KMS-11 (cell line): Measurements from ENCODE around the gene SAMHD1.

ENCODE experiments used
- H2AFZ ChIP-seq: fragments of 200-600 bp; sonication (generic); 2 replicates; pipeline ENCODE4 v1.6.1; 2016; ENCODE audit warnings: antibody characterized with exemption, mixed run types, low read depth
- H3K27ac ChIP-seq: fragments of 200-600 bp; sonication (generic); 2 replicates; pipeline ENCODE4 v1.6.1; 2016; ENCODE audit warnings: mild to moderate bottlenecking, mixed run types
- H3K27me3 ChIP-seq: fragments of 200-600 bp; sonication (generic); 2 replicates; pipeline ENCODE4 v1.6.1; 2017; ENCODE audit warnings: mild to moderate bottlenecking, low read depth, mixed run types, moderate library complexity; ENCODE audit not compliant: insufficient read depth
- H3K36me3 ChIP-seq: fragments of 200-600 bp; sonication (generic); 2 replicates; pipeline ENCODE4 v1.6.1; 2017; ENCODE audit warnings: mild to moderate bottlenecking, mixed run types; ENCODE audit not compliant: insufficient read depth
- H3K4me1 ChIP-seq: fragments of 200-600 bp; sonication (generic); 2 replicates; pipeline ENCODE4 v1.6.1; 2016; ENCODE audit warnings: mild to moderate bottlenecking, low read depth, mixed run types; ENCODE audit not compliant: poor library complexity, severe bottlenecking
- H3K4me2 ChIP-seq: fragments of 200-600 bp; sonication (generic); 2 replicates; pipeline ENCODE4 v1.7.0; 2016; ENCODE audit warnings: mild to moderate bottlenecking, mixed run types
- H3K4me3 ChIP-seq: fragments of 200-600 bp; sonication (generic); IDR thresholded peaks from 2 replicates; pipeline ENCODE4 v1.6.1; 2017; ENCODE audit warnings: low read depth, low read length, mixed read lengths; ENCODE audit not compliant: insufficient read depth
- H3K79me2 ChIP-seq: fragments of 200-600 bp; sonication (generic); 2 replicates; pipeline ENCODE4 v1.6.1; 2016; ENCODE audit warnings: low read depth, mixed run types; ENCODE audit not compliant: insufficient read depth
- H3K9ac ChIP-seq: fragments of 200-600 bp; sonication (generic); 2 replicates; pipeline ENCODE4 v1.6.1; 2016; ENCODE audit warnings: mild to moderate bottlenecking, mixed run types
- H4K20me1 ChIP-seq: fragments of 200-600 bp; sonication (generic); 2 replicates; pipeline ENCODE4 v1.6.1; 2016; ENCODE audit warnings: mild to moderate bottlenecking, mixed run types; ENCODE audit not compliant: insufficient read depth
- TF ChIP-seq, protein P1 (sequence below): fragments of 200-600 bp; sonication (generic); conservative IDR thresholded peaks from 2 replicates; pipeline ENCODE4 v1.6.1; 2017; ENCODE audit warnings: low read depth, mild to moderate bottlenecking, antibody characterized with exemption, low read length, moderate library complexity, mixed read lengths

SAMHD1 gene

DNA sequence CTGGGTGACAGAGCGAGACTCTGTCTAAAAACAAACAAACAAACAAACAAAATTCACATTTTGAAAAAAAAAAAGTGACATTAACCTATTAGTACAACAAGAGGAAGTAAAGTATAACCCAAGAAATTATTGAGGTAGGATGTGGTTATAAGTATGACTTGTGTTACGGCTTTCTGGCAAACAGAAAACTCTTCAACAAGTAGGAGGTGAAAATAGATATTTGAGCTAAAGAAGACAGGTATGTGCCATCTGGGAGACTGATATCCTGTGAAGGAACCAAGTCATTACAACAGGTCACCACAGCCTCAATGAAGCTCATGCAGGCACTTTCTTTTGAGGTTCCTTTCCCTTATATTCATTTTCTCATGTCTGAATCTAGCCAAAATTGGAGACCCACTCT, 46.8 kb downstream of the SAMHD1 start:
- Histone ChIP-seq H3K27me3 (no peaks in the 10 kb centered on the region), H3K4me2 (no peak overlapping the region), H4K20me1 (no peaks in the 10 kb centered on the region), H3K4me3 (no peak overlapping the region), H3K4me1 (no peaks in the 10 kb centered on the region), H2AFZ (no peak overlapping the region), H3K79me2 (no peaks in the 10 kb centered on the region), H3K9ac (no peak overlapping the region), H3K36me3 (no peaks in the 10 kb centered on the region), H3K27ac (no peak overlapping the region)
- TF ChIP-seq, protein P1, sequence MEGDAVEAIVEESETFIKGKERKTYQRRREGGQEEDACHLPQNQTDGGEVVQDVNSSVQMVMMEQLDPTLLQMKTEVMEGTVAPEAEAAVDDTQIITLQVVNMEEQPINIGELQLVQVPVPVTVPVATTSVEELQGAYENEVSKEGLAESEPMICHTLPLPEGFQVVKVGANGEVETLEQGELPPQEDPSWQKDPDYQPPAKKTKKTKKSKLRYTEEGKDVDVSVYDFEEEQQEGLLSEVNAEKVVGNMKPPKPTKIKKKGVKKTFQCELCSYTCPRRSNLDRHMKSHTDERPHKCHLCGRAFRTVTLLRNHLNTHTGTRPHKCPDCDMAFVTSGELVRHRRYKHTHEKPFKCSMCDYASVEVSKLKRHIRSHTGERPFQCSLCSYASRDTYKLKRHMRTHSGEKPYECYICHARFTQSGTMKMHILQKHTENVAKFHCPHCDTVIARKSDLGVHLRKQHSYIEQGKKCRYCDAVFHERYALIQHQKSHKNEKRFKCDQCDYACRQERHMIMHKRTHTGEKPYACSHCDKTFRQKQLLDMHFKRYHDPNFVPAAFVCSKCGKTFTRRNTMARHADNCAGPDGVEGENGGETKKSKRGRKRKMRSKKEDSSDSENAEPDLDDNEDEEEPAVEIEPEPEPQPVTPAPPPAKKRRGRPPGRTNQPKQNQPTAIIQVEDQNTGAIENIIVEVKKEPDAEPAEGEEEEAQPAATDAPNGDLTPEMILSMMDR, result no peak

DNA sequence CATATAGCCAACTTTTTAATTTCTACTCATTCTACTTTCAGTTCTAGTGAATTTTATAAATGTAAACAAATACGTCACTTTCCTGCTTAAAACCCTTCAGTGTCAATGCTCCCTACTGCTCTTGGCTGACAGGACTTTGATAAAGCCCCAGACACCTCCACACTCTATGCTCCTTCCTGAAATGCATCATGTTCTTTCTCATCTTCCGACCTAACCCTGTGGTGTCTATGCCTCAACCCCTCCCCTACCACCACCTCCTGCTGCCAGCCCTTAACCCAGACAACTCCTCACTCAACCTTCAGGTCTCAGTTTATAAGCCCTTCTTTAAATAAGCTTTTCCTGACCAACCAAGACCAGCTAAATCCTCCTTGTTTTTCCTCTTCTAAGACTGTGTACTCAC, 56.5 kb downstream of the SAMHD1 start:
- Histone ChIP-seq H3K36me3 (no peaks in the 10 kb centered on the region; the same call in 1 of the 2 replicates), H3K4me3 (no peak overlapping the region), H3K79me2 (no peaks in the 10 kb centered on the region), H3K9ac (no peak overlapping the region), H3K4me1 (no peaks in the 10 kb centered on the region), H3K27me3 (no peaks in the 10 kb centered on the region), H2AFZ (no peak overlapping the region), H3K4me2 (no peak overlapping the region), H3K27ac (no peak overlapping the region), H4K20me1 (no peaks in the 10 kb centered on the region)
- TF ChIP-seq, protein P1, result no peak

DNA sequence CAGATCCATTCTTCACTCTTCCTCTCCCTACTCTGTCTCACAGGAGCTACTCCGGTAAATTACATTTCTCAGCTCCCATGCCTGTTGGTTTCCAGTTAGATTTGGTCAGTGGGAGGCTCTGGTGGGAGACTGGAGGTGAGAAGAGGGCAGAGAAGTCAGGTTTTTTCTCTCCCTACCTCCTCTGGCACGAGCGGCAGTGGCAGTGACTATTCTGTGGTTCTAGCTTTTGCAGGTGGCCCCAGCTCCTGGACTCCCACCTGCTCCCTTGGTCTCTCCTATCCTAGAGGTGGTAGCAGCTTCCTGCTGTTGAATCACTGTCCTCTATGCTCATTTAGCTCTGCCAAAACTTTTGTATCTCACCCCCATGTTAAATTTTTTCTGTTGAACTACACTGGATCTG, 57.7 kb downstream of the SAMHD1 start:
- TF ChIP-seq, protein P1, result no peak
- H3K4me1 ChIP-seq, result no peaks in the 10 kb centered on the region
- H4K20me1 ChIP-seq, result no peaks in the 10 kb centered on the region
- H3K27ac ChIP-seq, result no peak overlapping the region
- no peak overlapping the region for H3K4me3 ChIP-seq
- no peaks in the 10 kb centered on the region for H3K27me3 ChIP-seq
- no peaks in the 10 kb centered on the region; the same call in 1 of the 2 replicates for H3K36me3 ChIP-seq
- no peaks in the 10 kb centered on the region for H3K79me2 ChIP-seq
- H3K4me2 ChIP-seq, result no peak overlapping the region
- H2AFZ ChIP-seq, result no peak overlapping the region
- H3K9ac ChIP-seq, result no peak overlapping the region

DNA sequence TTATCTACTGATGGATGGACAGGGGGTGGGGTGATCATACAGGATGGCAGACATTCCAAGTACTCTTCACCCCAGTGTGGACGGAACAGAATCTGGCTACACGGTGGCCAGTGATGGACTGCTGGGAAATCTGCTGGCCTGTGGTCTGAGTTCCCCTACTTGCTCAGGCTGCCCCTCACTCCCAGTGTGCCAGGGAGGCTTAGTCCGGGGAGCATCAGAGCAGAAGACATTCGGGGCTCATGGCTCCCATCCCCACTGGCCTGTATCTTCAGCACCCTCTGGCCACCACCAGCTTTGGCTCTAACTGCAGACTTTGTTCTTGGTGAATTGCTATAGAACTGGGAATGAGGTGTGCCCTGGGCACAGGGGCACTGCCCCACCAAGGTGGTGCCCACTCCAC, 60.3 kb downstream of the SAMHD1 start:
- no peak overlapping the region for H3K27ac ChIP-seq
- H3K4me2 ChIP-seq, result no peak overlapping the region
- H3K36me3 ChIP-seq, result no peaks in the 10 kb centered on the region; the same call in 1 of the 2 replicates
- TF ChIP-seq, protein P1, result no peak
- H2AFZ ChIP-seq, result no peak overlapping the region
- H3K9ac ChIP-seq, result no peak overlapping the region
- H3K4me1 ChIP-seq, result peaks cover 5% of the 10 kb centered on the region
- H3K4me3 ChIP-seq, result no peak overlapping the region
- no peaks in the 10 kb centered on the region for H3K27me3 ChIP-seq
- no peaks in the 10 kb centered on the region for H3K79me2 ChIP-seq
- H4K20me1 ChIP-seq, result no peaks in the 10 kb centered on the region
